Left ventricle myocardium inferior (tissue), 1 donor: ENCODE results near the gene TAPBP. TPM values are rescaled to one million over a fixed set of nuclear protein-coding genes. Genes with fewer than 3 reads are reported as not detected.
A peak's percentile ranks its signal among the peaks of the same experiment; 100 is the strongest.

Source experiments
- DNase-seq: peaks from one replicate; pipeline ENCODE4 v3.0.0-alpha.2; 2020
- H3K27ac ChIP-seq: fragments of 200-600 bp; replicated peaks from 2 replicates; pipeline ENCODE4 v1.8.0; 2021
- H3K27me3 ChIP-seq: fragments of 200-600 bp; 2 replicates; pipeline ENCODE4 v1.8.0; 2021; ENCODE audit warnings: low read depth
- H3K36me3 ChIP-seq: fragments of 200-600 bp; 2 replicates; pipeline ENCODE4 v1.8.0; 2021
- H3K4me1 ChIP-seq: fragments of 200-600 bp; 2 replicates; pipeline ENCODE4 v1.8.0; 2021
- H3K4me3 ChIP-seq: fragments of 200-600 bp; 2 replicates; pipeline ENCODE4 v1.8.0; 2021; ENCODE audit warnings: mild to moderate bottlenecking, moderate library complexity
- H3K9me3 ChIP-seq: fragments of 200-600 bp; replicated peaks from 2 replicates; pipeline ENCODE4 v1.8.0; 2021
- intact Hi-C: fragments of 100-400 bp; cut with micrococcal nuclease; formaldehyde crosslinking; loops from one replicate; pipeline ENCODE4 v1.11.0; 2022
- total RNA-seq: library from RNA; stranded (reverse); fragmentation: NEBNext Ultra II Directional; extraction: Animal tissue kit (Norgen Biotek cat#: 25700); gene quantifications from one replicate; pipeline ENCODE4 v1.2.1, GENCODE V29; 2021
- TF ChIP-seq, protein P1 (sequence below): fragments of 200-600 bp; IDR thresholded peaks from 2 replicates; pipeline ENCODE4 v1.8.0; 2021; ENCODE audit warnings: antibody characterized with exemption, mild to moderate bottlenecking, borderline replicate concordance
- donor health status: DM: no; HTN: yes; CAD: no; lungs with severe emphysema.

The TAPBP gene
- total RNA-seq, 1 donor from 2014 or later, result 92.3 TPM

DNA sequence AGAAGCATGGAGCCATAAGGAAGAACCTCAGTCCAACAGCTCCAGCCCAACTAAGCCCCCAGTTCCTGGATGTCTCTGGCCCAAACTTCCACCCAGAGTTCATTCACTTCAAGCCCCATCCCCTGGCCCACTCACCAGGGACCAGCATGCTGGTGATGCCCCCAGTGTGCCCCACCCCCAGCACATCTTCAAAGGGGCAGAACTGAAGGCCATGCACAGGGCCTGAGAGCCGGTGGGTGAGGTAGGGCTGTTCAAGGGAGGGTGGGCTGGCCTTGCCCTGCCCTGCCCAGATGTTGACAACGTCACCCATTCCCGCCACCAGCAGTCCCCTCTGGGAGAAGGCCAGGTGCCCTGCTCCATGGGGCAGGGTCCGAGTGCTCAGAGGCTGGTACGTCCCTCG lies 33.3 kb downstream of the TAPBP start:
- DNase-seq, result no peak
- no peak overlapping the region for H3K27ac ChIP-seq
- peaks cover 71% of the 10 kb centered on the region for H3K36me3 ChIP-seq
- intact Hi-C loops, result no loop called here
- TF ChIP-seq, protein P1, sequence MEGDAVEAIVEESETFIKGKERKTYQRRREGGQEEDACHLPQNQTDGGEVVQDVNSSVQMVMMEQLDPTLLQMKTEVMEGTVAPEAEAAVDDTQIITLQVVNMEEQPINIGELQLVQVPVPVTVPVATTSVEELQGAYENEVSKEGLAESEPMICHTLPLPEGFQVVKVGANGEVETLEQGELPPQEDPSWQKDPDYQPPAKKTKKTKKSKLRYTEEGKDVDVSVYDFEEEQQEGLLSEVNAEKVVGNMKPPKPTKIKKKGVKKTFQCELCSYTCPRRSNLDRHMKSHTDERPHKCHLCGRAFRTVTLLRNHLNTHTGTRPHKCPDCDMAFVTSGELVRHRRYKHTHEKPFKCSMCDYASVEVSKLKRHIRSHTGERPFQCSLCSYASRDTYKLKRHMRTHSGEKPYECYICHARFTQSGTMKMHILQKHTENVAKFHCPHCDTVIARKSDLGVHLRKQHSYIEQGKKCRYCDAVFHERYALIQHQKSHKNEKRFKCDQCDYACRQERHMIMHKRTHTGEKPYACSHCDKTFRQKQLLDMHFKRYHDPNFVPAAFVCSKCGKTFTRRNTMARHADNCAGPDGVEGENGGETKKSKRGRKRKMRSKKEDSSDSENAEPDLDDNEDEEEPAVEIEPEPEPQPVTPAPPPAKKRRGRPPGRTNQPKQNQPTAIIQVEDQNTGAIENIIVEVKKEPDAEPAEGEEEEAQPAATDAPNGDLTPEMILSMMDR, result no peak
- H3K9me3 ChIP-seq, result no peaks in the 10 kb centered on the region
- H3K4me3 ChIP-seq, result no peak overlapping the region
- no peaks in the 10 kb centered on the region for H3K27me3 ChIP-seq
- peaks cover 40% of the 10 kb centered on the region for H3K4me1 ChIP-seq

DNA sequence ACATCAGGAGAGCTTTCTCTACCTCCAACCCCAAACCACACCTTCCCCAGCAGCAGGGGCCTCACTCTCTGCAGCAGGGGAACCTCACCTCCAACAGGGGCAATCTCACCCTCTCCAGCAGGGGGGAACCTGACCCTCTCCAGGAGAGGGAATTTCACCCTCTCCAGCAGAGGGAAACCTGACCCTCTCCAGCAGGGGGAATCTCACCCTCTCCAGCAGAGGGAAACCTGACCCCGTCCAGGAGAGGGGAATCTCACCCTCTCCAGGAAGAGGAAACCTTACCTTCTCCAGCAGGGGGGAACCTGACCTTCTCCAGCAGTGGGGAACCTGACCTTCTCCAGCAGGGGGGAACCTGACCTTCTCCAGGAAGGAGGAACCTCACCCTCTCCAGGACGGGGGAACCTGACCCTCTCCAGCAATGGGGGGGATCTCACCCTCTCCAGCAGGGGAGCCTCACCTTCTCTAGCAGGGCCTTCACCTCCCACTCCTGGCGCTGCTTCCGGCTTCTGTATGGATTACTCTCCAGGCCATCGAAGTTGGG lies 33.8 kb downstream of the TAPBP start:
- intact Hi-C loops, result no loop called here
- H3K36me3 ChIP-seq, result peaks cover 71% of the 10 kb centered on the region

DNA sequence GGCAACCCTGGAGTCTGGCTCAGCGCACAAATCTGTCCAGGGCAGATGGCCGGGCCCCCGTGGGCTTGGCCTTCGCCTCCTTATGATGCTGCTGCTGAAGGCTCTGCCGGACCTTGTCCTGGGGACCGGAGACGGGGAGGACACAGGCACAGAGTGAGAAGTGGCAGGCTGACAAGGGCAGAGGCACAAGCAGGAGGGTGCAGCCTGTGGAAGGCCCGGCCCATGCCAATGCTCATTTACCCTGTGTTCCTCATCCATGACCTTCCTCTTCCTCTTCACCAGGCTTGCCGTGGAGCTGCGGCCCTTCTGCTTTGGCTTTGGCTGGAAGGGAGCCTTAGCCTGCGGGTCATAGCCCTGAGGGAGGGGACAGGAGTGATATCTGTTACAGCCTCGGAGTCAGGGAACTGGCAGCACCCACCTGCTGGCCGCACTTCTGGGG lies 34.6 kb downstream of the TAPBP start:
- H3K27ac ChIP-seq, result peak overlapping the region; percentile 97
- intact Hi-C loops, result no loop called here
- H3K27me3 ChIP-seq, result no peaks in the 10 kb centered on the region
- H3K4me3 ChIP-seq, result no peak overlapping the region
- peaks cover 71% of the 10 kb centered on the region for H3K36me3 ChIP-seq
- no peak for DNase-seq
- H3K9me3 ChIP-seq, result no peaks in the 10 kb centered on the region
- peaks cover 53% of the 10 kb centered on the region for H3K4me1 ChIP-seq
- TF ChIP-seq, protein P1, result no peak

More for the DNA sequence above, 33.8 kb downstream of the TAPBP start:
- Histone ChIP-seq H3K27me3 (no peaks in the 10 kb centered on the region), H3K27ac (no peak overlapping the region), H3K4me3 (no peak overlapping the region), H3K9me3 (no peaks in the 10 kb centered on the region), H3K4me1 (peaks cover 45% of the 10 kb centered on the region)
- TF ChIP-seq, protein P1, result peak; percentile 29
- no peak for DNase-seq

DNA sequence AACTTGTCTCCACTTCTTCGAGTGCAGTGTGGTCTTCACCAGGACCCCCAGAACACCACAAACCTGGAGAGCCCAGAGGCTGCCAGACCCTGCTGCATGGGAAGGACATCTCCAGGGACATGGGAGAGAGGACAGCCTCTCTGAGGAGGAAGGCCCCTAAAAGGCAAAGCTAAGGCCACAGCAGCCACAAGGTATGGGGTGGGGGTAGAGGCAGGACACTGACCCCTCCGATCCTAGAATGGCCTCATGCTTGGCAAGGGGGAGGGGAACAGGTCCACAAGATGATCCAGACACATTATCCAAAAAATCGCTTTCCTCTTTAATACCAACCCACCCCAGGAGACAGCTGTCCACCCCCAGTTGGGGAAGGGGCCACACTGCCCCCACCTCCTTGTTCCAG lies 35.1 kb downstream of the TAPBP start:
- Histone ChIP-seq H3K4me1 (peaks cover 58% of the 10 kb centered on the region), H3K4me3 (no peak overlapping the region), H3K27me3 (no peaks in the 10 kb centered on the region), H3K9me3 (no peaks in the 10 kb centered on the region), H3K27ac (peak overlapping the region; percentile 97), H3K36me3 (peaks cover 71% of the 10 kb centered on the region)
- intact Hi-C loops, result no loop called here
- TF ChIP-seq, protein P1, result no peak
- no peak for DNase-seq

DNA sequence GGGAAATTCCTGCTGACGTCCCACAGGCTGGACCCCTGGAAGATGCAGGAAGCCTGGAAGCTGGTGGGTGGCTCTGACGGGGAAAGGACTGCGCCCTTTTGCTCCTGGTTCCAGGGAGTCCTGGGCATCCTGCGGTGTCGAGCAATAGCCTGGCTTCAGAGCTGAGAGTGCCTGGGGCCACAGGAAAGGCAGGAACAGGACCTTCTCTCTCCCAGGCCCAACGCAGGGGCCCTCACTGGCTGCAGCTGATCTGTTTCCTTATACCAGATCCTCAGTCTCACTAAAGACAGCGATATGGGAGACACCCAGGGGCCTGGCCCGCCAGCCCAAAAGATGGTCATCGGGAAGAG lies 35.5 kb downstream of the TAPBP start:
- no peaks in the 10 kb centered on the region for H3K9me3 ChIP-seq
- peaks cover 71% of the 10 kb centered on the region for H3K36me3 ChIP-seq
- DNase-seq, result no peak
- TF ChIP-seq, protein P1, result no peak
- H3K27me3 ChIP-seq, result no peaks in the 10 kb centered on the region
- peak overlapping the region; percentile 88 for H3K4me3 ChIP-seq
- intact Hi-C loops, result no loop called here
- peak overlapping the region; percentile 97 for H3K27ac ChIP-seq
- H3K4me1 ChIP-seq, result peaks cover 62% of the 10 kb centered on the region
